ENCODE data around the gene DZIP1. TPM values are rescaled to one million over a fixed set of nuclear protein-coding genes. Genes with fewer than 3 reads are reported as not detected.

Gene DZIP1
- total RNA-seq, 1 experiment from 2014 or later = 0.17 TPM

DNA sequence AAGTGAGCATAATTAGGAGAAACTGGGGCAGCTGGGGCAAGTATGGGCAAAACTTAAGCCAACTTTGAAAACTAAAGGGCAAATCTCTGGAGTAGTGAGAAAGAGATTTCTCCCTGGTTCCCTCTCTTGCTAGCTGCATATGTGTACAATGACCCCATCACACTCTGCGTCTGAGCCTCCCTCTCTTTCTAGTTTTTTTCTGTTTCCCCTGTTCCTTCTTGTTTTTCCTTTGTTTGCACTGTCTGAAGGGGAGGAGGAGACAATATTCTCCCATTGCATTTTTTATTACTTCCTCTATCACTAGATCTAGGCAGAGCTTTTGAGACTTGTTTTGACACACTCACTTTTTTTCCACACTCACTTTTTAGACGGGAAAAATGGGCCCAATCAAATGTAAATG, 103.2 kb downstream of the DZIP1 start:
- Histone ChIP-seq H3K4me3 (replicated peaks in 1 of 2; ENCODE audit: low read depth in 1 of 2, low read length in 2 of 2) (no peak overlapping the region), H3K9me3 (ENCODE audit: control insufficient read depth in 1 of 2, insufficient read depth in 1 of 2, low read depth in 1 of 2, low read length in 2 of 2) (no peaks in the 10 kb centered on the region), H4K20me1 (ENCODE audit: insufficient read depth) (no peaks in the 10 kb centered on the region), H3K36me3 (ENCODE audit: control insufficient read depth in 1 of 2, insufficient read depth in 2 of 2, low read length in 2 of 2) (no peaks in the 10 kb centered on the region), H3K4me2 (ENCODE audit: low read length) (no peak overlapping the region), H3K4me1 (ENCODE audit: control insufficient read depth in 1 of 2, insufficient read depth in 2 of 2, low read length in 2 of 2) (peaks cover 0 to 11% of the 10 kb centered on the region in 2 experiments; a peak in 1 of 4 replicates), H3K27me3 (ENCODE audit: insufficient read depth, low read length) (no peaks in the 10 kb centered on the region), H3K27ac (ENCODE audit: low read depth, low read length) (no peak overlapping the region), H3K79me2 (ENCODE audit: insufficient read depth, low read length) (no peaks in the 10 kb centered on the region), H3K9ac (ENCODE audit: low read length) (no peak overlapping the region), H3K9me2 (ENCODE audit: insufficient read depth) (no peaks in the 10 kb centered on the region), H2AFZ (ENCODE audit: low read depth, low read length, poor library complexity, severe bottlenecking) (no peak overlapping the region)
- no peak for DNase-seq (ENCODE audit: low read depth, low spot score)
- BruUV-seq (replicated peaks) = no TSS peak
- RAD21 ChIA-PET (ENCODE audit: low non-redundant PET in 1 of 2, low total read pairs in 2 of 2, uncharacterized antibody in 2 of 2, unreplicated experiment in 2 of 2) = no interaction called here
- TF ChIP-seq, protein P1, sequence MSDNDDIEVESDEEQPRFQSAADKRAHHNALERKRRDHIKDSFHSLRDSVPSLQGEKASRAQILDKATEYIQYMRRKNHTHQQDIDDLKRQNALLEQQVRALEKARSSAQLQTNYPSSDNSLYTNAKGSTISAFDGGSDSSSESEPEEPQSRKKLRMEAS (IDR thresholded peaks at IDR 0.05) = no peak
- TF ChIP-seq FOSL1 (IDR thresholded peaks at IDR 0.05; ENCODE audit: low read depth) = no peak
- no peak for TF ChIP-seq CEBPB (IDR thresholded peaks at IDR 0.05; ENCODE audit: low read depth)
- TF ChIP-seq, protein P2, sequence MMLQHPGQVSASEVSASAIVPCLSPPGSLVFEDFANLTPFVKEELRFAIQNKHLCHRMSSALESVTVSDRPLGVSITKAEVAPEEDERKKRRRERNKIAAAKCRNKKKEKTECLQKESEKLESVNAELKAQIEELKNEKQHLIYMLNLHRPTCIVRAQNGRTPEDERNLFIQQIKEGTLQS (IDR thresholded peaks at IDR 0.05) = no peak
- TF ChIP-seq POLR2AphosphoS5 (IDR thresholded peaks at IDR 0.05; ENCODE audit: low read depth, low read length) = no peak
- no peak for TF ChIP-seq POLR2A (IDR thresholded peaks at IDR 0.05; ENCODE audit: borderline replicate concordance, extremely low read depth, insufficient read depth, insufficient read length)
- POLR2A ChIA-PET = no interaction called here
- intact Hi-C loops (cut with micrococcal nuclease) = no loop called here
- ATAC-seq = no peak
- CTCF ChIA-PET = interaction anchor here (1.2 kb wide), 1 partner anchor 16 kb away, joined by 4 read pairs; no protein-coding TSS in a partner anchor

DNA sequence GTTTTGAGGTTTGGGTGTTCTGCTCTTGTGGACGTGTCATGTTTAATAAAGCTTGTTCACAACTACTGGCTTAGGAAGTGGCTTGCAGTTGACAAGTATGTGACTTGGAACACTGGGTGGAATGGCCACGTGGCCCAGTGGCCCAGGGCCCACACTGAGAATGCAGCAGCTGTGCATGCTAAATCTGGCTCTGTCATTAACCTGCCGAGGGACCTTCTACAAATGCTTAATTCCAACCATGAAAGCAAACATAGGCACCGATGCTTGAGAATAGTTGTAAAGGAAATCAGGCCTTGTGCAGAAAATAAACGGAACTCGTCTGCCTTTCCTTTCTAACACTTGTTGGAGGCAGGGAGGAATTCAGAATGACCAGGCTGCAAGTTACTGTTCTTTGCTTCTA, 103.6 kb downstream of the DZIP1 start:
- Histone ChIP-seq H3K9me3 (ENCODE audit: control insufficient read depth in 1 of 2, insufficient read depth in 1 of 2, low read depth in 1 of 2, low read length in 2 of 2) (no peaks in the 10 kb centered on the region), H3K9ac (ENCODE audit: low read length) (no peak overlapping the region), H3K79me2 (ENCODE audit: insufficient read depth, low read length) (no peaks in the 10 kb centered on the region), H3K36me3 (ENCODE audit: control insufficient read depth in 1 of 2, insufficient read depth in 2 of 2, low read length in 2 of 2) (no peaks in the 10 kb centered on the region), H3K27ac (ENCODE audit: low read depth, low read length) (no peak overlapping the region), H3K4me3 (replicated peaks in 1 of 2; ENCODE audit: low read depth in 1 of 2, low read length in 2 of 2) (no peak overlapping the region), H3K4me2 (ENCODE audit: low read length) (no peak overlapping the region), H4K20me1 (ENCODE audit: insufficient read depth) (no peaks in the 10 kb centered on the region), H3K27me3 (ENCODE audit: insufficient read depth, low read length) (no peaks in the 10 kb centered on the region), H3K9me2 (ENCODE audit: insufficient read depth) (no peaks in the 10 kb centered on the region), H3K4me1 (ENCODE audit: control insufficient read depth in 1 of 2, insufficient read depth in 2 of 2, low read length in 2 of 2) (peaks cover 0 to 15% of the 10 kb centered on the region in 2 experiments; a peak in 2 of 4 replicates), H2AFZ (ENCODE audit: low read depth, low read length, poor library complexity, severe bottlenecking) (no peak overlapping the region)
- ChIA-PET RAD21 (ENCODE audit: low non-redundant PET in 1 of 2, low total read pairs in 2 of 2, uncharacterized antibody in 2 of 2, unreplicated experiment in 2 of 2) (no interaction called here), CTCF (interaction anchor here (1.2 kb wide), 1 partner anchor 16 kb away, joined by 4 read pairs; no protein-coding TSS in a partner anchor), POLR2A (no interaction called here)
- intact Hi-C loops (cut with micrococcal nuclease) = no loop called here
- ATAC-seq (no peak), DNase-seq (ENCODE audit: low read depth, low spot score) (no peak)
- no TSS peak for BruUV-seq (replicated peaks)
- TF ChIP-seq ZNF274 (IDR thresholded peaks at IDR 0.05; ENCODE audit: low read depth, low read length) (no peak), POLR2AphosphoS5 (IDR thresholded peaks at IDR 0.05; ENCODE audit: low read depth, low read length) (no peak), EZH2phosphoT487 (IDR thresholded peaks at IDR 0.05; ENCODE audit: borderline replicate concordance) (no peak), RAD21 (IDR thresholded peaks at IDR 0.05; ENCODE audit: low read depth) (no peak), EZH2 (IDR thresholded peaks at IDR 0.05) (no peak), EGR1 (IDR thresholded peaks at IDR 0.05; ENCODE audit: low read depth) (no peak)
- TF ChIP-seq, protein P3, sequence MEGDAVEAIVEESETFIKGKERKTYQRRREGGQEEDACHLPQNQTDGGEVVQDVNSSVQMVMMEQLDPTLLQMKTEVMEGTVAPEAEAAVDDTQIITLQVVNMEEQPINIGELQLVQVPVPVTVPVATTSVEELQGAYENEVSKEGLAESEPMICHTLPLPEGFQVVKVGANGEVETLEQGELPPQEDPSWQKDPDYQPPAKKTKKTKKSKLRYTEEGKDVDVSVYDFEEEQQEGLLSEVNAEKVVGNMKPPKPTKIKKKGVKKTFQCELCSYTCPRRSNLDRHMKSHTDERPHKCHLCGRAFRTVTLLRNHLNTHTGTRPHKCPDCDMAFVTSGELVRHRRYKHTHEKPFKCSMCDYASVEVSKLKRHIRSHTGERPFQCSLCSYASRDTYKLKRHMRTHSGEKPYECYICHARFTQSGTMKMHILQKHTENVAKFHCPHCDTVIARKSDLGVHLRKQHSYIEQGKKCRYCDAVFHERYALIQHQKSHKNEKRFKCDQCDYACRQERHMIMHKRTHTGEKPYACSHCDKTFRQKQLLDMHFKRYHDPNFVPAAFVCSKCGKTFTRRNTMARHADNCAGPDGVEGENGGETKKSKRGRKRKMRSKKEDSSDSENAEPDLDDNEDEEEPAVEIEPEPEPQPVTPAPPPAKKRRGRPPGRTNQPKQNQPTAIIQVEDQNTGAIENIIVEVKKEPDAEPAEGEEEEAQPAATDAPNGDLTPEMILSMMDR (IDR thresholded peaks at IDR 0.05 in 2 of 3, conservative IDR thresholded peaks at IDR 0.05 in 1 of 3; ENCODE audit: borderline replicate concordance in 1 of 3, insufficient read depth in 1 of 3, low read depth in 2 of 3, low read length in 2 of 3) = no peak
- TF ChIP-seq, protein P2 (IDR thresholded peaks at IDR 0.05) = no peak
- TF ChIP-seq, protein P4, sequence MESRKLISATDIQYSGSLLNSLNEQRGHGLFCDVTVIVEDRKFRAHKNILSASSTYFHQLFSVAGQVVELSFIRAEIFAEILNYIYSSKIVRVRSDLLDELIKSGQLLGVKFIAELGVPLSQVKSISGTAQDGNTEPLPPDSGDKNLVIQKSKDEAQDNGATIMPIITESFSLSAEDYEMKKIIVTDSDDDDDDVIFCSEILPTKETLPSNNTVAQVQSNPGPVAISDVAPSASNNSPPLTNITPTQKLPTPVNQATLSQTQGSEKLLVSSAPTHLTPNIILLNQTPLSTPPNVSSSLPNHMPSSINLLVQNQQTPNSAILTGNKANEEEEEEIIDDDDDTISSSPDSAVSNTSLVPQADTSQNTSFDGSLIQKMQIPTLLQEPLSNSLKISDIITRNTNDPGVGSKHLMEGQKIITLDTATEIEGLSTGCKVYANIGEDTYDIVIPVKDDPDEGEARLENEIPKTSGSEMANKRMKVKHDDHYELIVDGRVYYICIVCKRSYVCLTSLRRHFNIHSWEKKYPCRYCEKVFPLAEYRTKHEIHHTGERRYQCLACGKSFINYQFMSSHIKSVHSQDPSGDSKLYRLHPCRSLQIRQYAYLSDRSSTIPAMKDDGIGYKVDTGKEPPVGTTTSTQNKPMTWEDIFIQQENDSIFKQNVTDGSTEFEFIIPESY (IDR thresholded peaks at IDR 0.05; ENCODE audit: extremely low read depth, insufficient replicate concordance, low read length) = no peak

All from HCT116 (cell line).